IMR-90 (cell line): ENCODE data around the gene PDIA4. TPM values are rescaled to one million over a fixed set of nuclear protein-coding genes. Genes with fewer than 3 reads are reported as not detected.

Experiments used
- ATAC-seq: fragments of 200-7000 bp; cut with Tn5 transposase; 2 replicates; pipeline ENCODE4 v1.9.1; 2020; ENCODE audit warnings: low read depth, mild to moderate bottlenecking, moderate library complexity
- BruUV-seq: library from RNA; stranded (reverse); fragments of 400-500 nt; replicated peaks from 2 replicates; lab custom pipeline; 2021; lab: Mats Ljungman, UMichigan
- CTCF ChIA-PET: fragments of 300-600 bp; formaldehyde crosslinking; extraction: SDS; loops from one replicate; lab custom pipeline; 2021; ENCODE audit warnings: antibody characterized with exemption; lab: Yijun Ruan, JAX
- POLR2A ChIA-PET: fragments of 300-600 bp; sonication (Branson Sonifier 250); formaldehyde crosslinking; loops from one replicate; lab custom pipeline; 2022; ENCODE audit warnings: antibody characterized with exemption; ENCODE audit not compliant: unreplicated experiment; lab: Charles Lee
- DNase-seq: peaks from one replicate; pipeline ENCODE4 v3.0.0; 2013
- H2AFZ ChIP-seq: replicated peaks from 2 replicates; pipeline ENCODE3; 2013; ENCODE audit warnings: low read length, mild to moderate bottlenecking; ENCODE audit not compliant: poor library complexity
- H2AK5ac ChIP-seq: 2 replicates; pipeline ENCODE4 v1.6.1; 2013; ENCODE audit warnings: low read depth, low read length, inconsistent platforms
- H2AK9ac ChIP-seq: replicated peaks from 2 replicates; pipeline ENCODE3; 2013; ENCODE audit warnings: mild to moderate bottlenecking, low read depth, low read length, moderate library complexity; ENCODE audit not compliant: poor library complexity
- H2BK120ac ChIP-seq: 2 replicates; pipeline ENCODE4 v1.6.1; 2013; ENCODE audit warnings: low read depth, low read length, inconsistent platforms
- H2BK15ac ChIP-seq: 3 replicates; pipeline ENCODE4 v1.6.1; 2013; ENCODE audit warnings: low read depth, low read length, inconsistent platforms
- H2BK20ac ChIP-seq: 2 replicates; pipeline ENCODE4 v1.6.1; 2013; ENCODE audit warnings: low read depth, mild to moderate bottlenecking, inconsistent platforms, low read length, moderate library complexity
- H2BK5ac ChIP-seq: 2 replicates; pipeline ENCODE4 v1.6.1; 2013; ENCODE audit warnings: mild to moderate bottlenecking, low read depth, low read length, inconsistent platforms; ENCODE audit not compliant: poor library complexity, severe bottlenecking
- H3K14ac ChIP-seq: replicated peaks from 2 replicates; pipeline ENCODE4 v1.6.1; 2013; ENCODE audit warnings: low read depth, low read length, inconsistent platforms
- H3K18ac ChIP-seq: 2 replicates; pipeline ENCODE4 v1.6.1; 2013; ENCODE audit warnings: low read depth, low read length, control low read depth
- H3K23ac ChIP-seq: 2 replicates; pipeline ENCODE4 v1.6.1; 2013; ENCODE audit warnings: low read depth, low read length, inconsistent platforms
- H3K27ac ChIP-seq: 2 replicates; pipeline ENCODE4 v1.5.1; 2013; ENCODE audit warnings: mild to moderate bottlenecking, control low read depth, low read length; ENCODE audit not compliant: insufficient read depth
- H3K27me3 ChIP-seq: 2 replicates; pipeline ENCODE4 v1.6.1; 2013; ENCODE audit warnings: low read length; ENCODE audit not compliant: control insufficient read depth, insufficient read depth
- H3K36me3 ChIP-seq: 2 replicates; pipeline ENCODE4 v1.6.1; 2013; ENCODE audit warnings: low read length, mixed read lengths; ENCODE audit not compliant: control insufficient read depth, insufficient read depth
- H3K4ac ChIP-seq: 2 replicates; pipeline ENCODE4 v1.6.1; 2013; ENCODE audit warnings: low read depth, low read length, inconsistent platforms
- H3K4me1 ChIP-seq: 2 replicates; pipeline ENCODE4 v1.6.1; 2013; ENCODE audit warnings: low read length, mixed read lengths; ENCODE audit not compliant: control insufficient read depth, insufficient read depth
- H3K4me2 ChIP-seq: 2 replicates; pipeline ENCODE4 v1.6.1; 2013; ENCODE audit warnings: low read depth, mild to moderate bottlenecking, control low read depth, low read length, moderate library complexity
- H3K4me3 ChIP-seq: 2 replicates; pipeline ENCODE4 v1.5.1; 2013; ENCODE audit warnings: low read depth, mild to moderate bottlenecking, control low read depth, low read length, moderate library complexity; ENCODE audit not compliant: insufficient read depth
- H3K56ac ChIP-seq: 2 replicates; pipeline ENCODE4 v1.6.1; 2013; ENCODE audit warnings: low read length, inconsistent platforms; ENCODE audit not compliant: insufficient read depth; ENCODE audit errors: extremely low read depth
- H3K79me1 ChIP-seq, 2 experiments: 2 replicates each; pipeline ENCODE4 v1.6.1; 2013; ENCODE audit warnings: low read length in 2 of 2, inconsistent platforms in 1 of 2, low read depth in 1 of 2
- H3K9ac ChIP-seq: 2 replicates; pipeline ENCODE4 v1.6.1; 2013; ENCODE audit warnings: low read depth, low read length, control low read depth
- H3K9me1 ChIP-seq: 2 replicates; pipeline ENCODE4 v1.6.1; 2013; ENCODE audit warnings: low read length, inconsistent platforms; ENCODE audit not compliant: insufficient read depth
- H3K9me3 ChIP-seq: 2 replicates; pipeline ENCODE4 v1.6.1; 2013; ENCODE audit warnings: low read length; ENCODE audit not compliant: control insufficient read depth, insufficient read depth
- H4K20me1 ChIP-seq: 2 replicates; pipeline ENCODE4 v1.6.1; 2013; ENCODE audit warnings: low read length, inconsistent platforms; ENCODE audit not compliant: insufficient read depth
- H4K5ac ChIP-seq: 2 replicates; pipeline ENCODE4 v1.6.1; 2013; ENCODE audit warnings: mild to moderate bottlenecking, low read depth, low read length, control low read depth
- H4K8ac ChIP-seq, 2 experiments: 2 replicates each; pipeline ENCODE4 v1.6.1; 2013; ENCODE audit warnings: low read depth in 2 of 2, low read length in 2 of 2, control low read depth in 1 of 2, inconsistent platforms in 1 of 2
- H4K91ac ChIP-seq: 2 replicates; pipeline ENCODE4 v1.6.1; 2013; ENCODE audit warnings: low read depth, low read length, inconsistent platforms; ENCODE audit not compliant: insufficient read depth
- CHD1 ChIP-seq: IDR thresholded peaks from 2 replicates; pipeline ENCODE4 v1.6.1; 2012; ENCODE audit warnings: low read depth, low read length, improper control_type of control experiment
- MAFK ChIP-seq: IDR thresholded peaks from 2 replicates; pipeline ENCODE4 v1.6.1; 2012; ENCODE audit warnings: low read depth, low read length, improper control_type of control experiment
- RFX5 ChIP-seq: IDR thresholded peaks from 2 replicates; pipeline ENCODE4 v1.8.0; 2012; ENCODE audit warnings: low read depth, mild to moderate bottlenecking, low read length, moderate library complexity
- WGBS, 2 experiments: methylation state at CpG; one replicate each; pipeline versions ENCODE4 v1.1.5 to v1.1.7; 2013; ENCODE audit warnings: missing lambda C conversion rate in 2 of 2; ENCODE audit not compliant: insufficient read length in 1 of 2; ENCODE audit errors: extremely low coverage in 2 of 2; 5-methylcytosine and 5-hydroxymethylcytosine counted together
- dilution Hi-C: fragments of 300-500 bp; cut with HindIII; formaldehyde crosslinking; loops from one replicate; pipeline ENCODE4 v1.14.3; 2018; ENCODE audit warnings: low sequenced_read_pairs; ENCODE audit not compliant: unreplicated experiment
- in situ Hi-C: fragments of 300-500 bp; cut with MboI; formaldehyde crosslinking; loops from 3 replicates; pipeline ENCODE4 v1.14.3; 2019; ENCODE audit warnings: low sequenced_read_pairs, inconsistent platforms, mixed read lengths
- intact Hi-C: fragments of 100-400 bp; cut with micrococcal nuclease; formaldehyde crosslinking; loops from 2 replicates; pipeline ENCODE4 v1.10.0; 2022
- polyA plus RNA-seq, 3 experiments: library from polyadenylated mRNA; depleted of rRNA; stranded (reverse); fragments of >200 nt; gene quantifications; 2 replicates each; pipeline ENCODE4 v1.2.3, GENCODE V29; 2012; ENCODE audit warnings: low replicate concordance in 1 of 3
- total RNA-seq: library from RNA; depleted of rRNA; stranded (reverse); fragments of >200 nt; gene quantifications from 2 replicates; pipeline ENCODE4 v1.2.3, GENCODE V29; 2012

The PDIA4 gene
- total and polyA plus RNA-seq, 2 of the 4 experiments (the other 2 are of a cell fraction), result 241 to 304 TPM

- no peak overlapping the region for H3K27ac ChIP-seq
- H3K18ac ChIP-seq, result no peak overlapping the region
- dilution Hi-C loops (no loop called here), intact Hi-C loops (no loop called here), in situ Hi-C loops (no loop called here)
- H3K9me3 ChIP-seq, result no peaks in the 10 kb centered on the region
- no peak overlapping the region for H2BK20ac ChIP-seq
- H3K36me3 ChIP-seq, result peaks cover 25% of the 10 kb centered on the region
- H2BK5ac ChIP-seq, result no peak overlapping the region
- no peaks in the 10 kb centered on the region for H3K9me1 ChIP-seq
- no peak overlapping the region for H3K23ac ChIP-seq
- no peak overlapping the region for H2AK9ac ChIP-seq
- no peak overlapping the region for H3K4ac ChIP-seq
- BruUV-seq, result no TSS peak
- peaks cover 3 to 4% of the 10 kb centered on the region in 2 experiments; a peak in 2 of 4 replicates for H3K79me1 ChIP-seq
- H3K4me1 ChIP-seq, result no peaks in the 10 kb centered on the region
- DNase-seq, result no peak
- H2AFZ ChIP-seq, result no peak overlapping the region
- H3K27me3 ChIP-seq, result no peaks in the 10 kb centered on the region
- no peak overlapping the region for H3K9ac ChIP-seq
- H2AK5ac ChIP-seq, result no peak overlapping the region
- H3K4me3 ChIP-seq, result no peak overlapping the region
- ATAC-seq, result no peak
- no peak overlapping the region for H3K56ac ChIP-seq
- TF ChIP-seq CHD1, result no peak
- no peak for TF ChIP-seq RFX5
- TF ChIP-seq MAFK, result no peak
- H4K91ac ChIP-seq, result no peak overlapping the region
- H4K20me1 ChIP-seq, result no peaks in the 10 kb centered on the region; the same call in 1 of the 2 replicates
- ChIA-PET CTCF (no interaction called here), POLR2A (no interaction called here)
- no peak overlapping the region for H3K14ac ChIP-seq
- H2BK15ac ChIP-seq, result no peak overlapping the region
- WGBS, 2 experiments, result no CpG with 5 or more reads among the region's 2 CpGs
- H3K4me2 ChIP-seq, result no peak overlapping the region
- no peak overlapping the region for H4K5ac ChIP-seq
- H2BK120ac ChIP-seq, result no peak overlapping the region
- H4K8ac ChIP-seq, result no peak overlapping the region
These were observed 47.0 kb upstream of the PDIA4 start for GRCh38 chr7:149075286-149075685.
